K562 (cell line): Measurements from ENCODE around the gene PFN3. TPM values are rescaled to one million over a fixed set of nuclear protein-coding genes. Genes with fewer than 3 reads are reported as not detected.

Experiments used
- ATF3 ChIP-seq, 2 experiments: fragments of 450-650 bp in 1 of 2; sonication (generic) in 1 of 2; formaldehyde crosslinking in 1 of 2; IDR thresholded peaks in 1 of 2; conservative IDR thresholded peaks in 1 of 2; 2 replicates each; pipeline versions ENCODE4 v1.6.1 to v1.8.1; 2016 to 2023; ENCODE audit warnings: mild to moderate bottlenecking in 2 of 2, moderate library complexity in 2 of 2, inconsistent platforms in 1 of 2, missing genetic modification reagents in 1 of 2
- BRCA1 ChIP-seq, 2 experiments: fragments of 450-650 bp in 1 of 2; sonication (generic) in 1 of 2; formaldehyde crosslinking in 1 of 2; IDR thresholded peaks; 2 replicates each; pipeline versions ENCODE4 v1.5.0 to v1.6.1; 2017 to 2020; ENCODE audit warnings: mild to moderate bottlenecking in 1 of 2, missing genetic modification reagents in 1 of 2
- BRF1 ChIP-seq: IDR thresholded peaks from 3 replicates; pipeline ENCODE4 v1.6.1; 2011; ENCODE audit warnings: borderline replicate concordance, mild to moderate bottlenecking; ENCODE audit not compliant: insufficient read length; ENCODE audit errors: extremely low read depth
- DDX20 ChIP-seq: fragments of 450-650 bp; IDR thresholded peaks from 2 replicates; pipeline ENCODE4 v1.6.1; 2016; ENCODE audit warnings: missing genetic modification characterization, low read depth, mild to moderate bottlenecking, missing compliant biosample characterization, moderate library complexity
- GABPB2 ChIP-seq: fragments of 250-450 bp; sonication (Bioruptor Pico); conservative IDR thresholded peaks from 2 replicates; pipeline ENCODE4 v1.5.1; 2021; ENCODE audit warnings: mild to moderate bottlenecking
- HMG20B ChIP-seq: fragments of 250-450 bp; sonication (Bioruptor Pico); IDR thresholded peaks from 2 replicates; pipeline ENCODE4 v1.5.0; 2021; ENCODE audit warnings: mild to moderate bottlenecking
- MCM2 ChIP-seq: fragments of 450-650 bp; IDR thresholded peaks from 2 replicates; pipeline ENCODE4 v1.6.1; 2017; ENCODE audit warnings: low read depth, mild to moderate bottlenecking
- POLR3G ChIP-seq: IDR thresholded peaks from 2 replicates; pipeline ENCODE4 v1.6.1; 2011; ENCODE audit not compliant: insufficient read length, insufficient replicate concordance; ENCODE audit errors: extremely low read depth
- PTTG1 ChIP-seq: fragments of 450-650 bp; IDR thresholded peaks from 2 replicates; pipeline ENCODE4 v1.6.1; 2016; ENCODE audit warnings: low read depth, mild to moderate bottlenecking, missing genetic modification characterization, missing compliant biosample characterization
- PYGO2 ChIP-seq: fragments of 450-650 bp; IDR thresholded peaks from 2 replicates; pipeline ENCODE4 v1.6.1; 2016; ENCODE audit warnings: mild to moderate bottlenecking, missing genetic modification characterization, moderate library complexity, missing compliant biosample characterization
- RFX5 ChIP-seq: IDR thresholded peaks from 2 replicates; pipeline ENCODE4 v1.6.1; 2011; ENCODE audit warnings: low read depth, mild to moderate bottlenecking, improper control_type of control experiment, low read length
- SIX5 ChIP-seq, 2 experiments: IDR thresholded peaks; 2 replicates each; pipeline ENCODE4 v1.6.1; 2011; ENCODE audit warnings: low read length in 2 of 2, borderline replicate concordance in 1 of 2, low read depth in 1 of 2, mild to moderate bottlenecking in 1 of 2, moderate library complexity in 1 of 2; ENCODE audit not compliant: insufficient read depth in 1 of 2
- STAT5A ChIP-seq: IDR thresholded peaks from 2 replicates; pipeline ENCODE4 v1.6.1; 2012; ENCODE audit warnings: low read length, inconsistent platforms, borderline replicate concordance
- TCF7 ChIP-seq: sonication (generic); IDR thresholded peaks from 2 replicates; pipeline ENCODE4 v1.6.1; 2016; ENCODE audit warnings: antibody characterized with exemption, borderline replicate concordance
- XRCC3 ChIP-seq: fragments of 450-650 bp; IDR thresholded peaks from 2 replicates; pipeline ENCODE4 v1.6.1; 2017; ENCODE audit warnings: mild to moderate bottlenecking, moderate library complexity
- XRCC4 ChIP-seq: IDR thresholded peaks from one replicate; pipeline ENCODE4 v1.6.1; 2011; ENCODE audit not compliant: insufficient read depth, insufficient read length; ENCODE audit errors: extremely low read depth
- ZFPM2 ChIP-seq: fragments of 250-450 bp; sonication (Bioruptor Pico); IDR thresholded peaks from 2 replicates; pipeline ENCODE4 v1.5.1; 2022; ENCODE audit warnings: mild to moderate bottlenecking
- ZNF311 ChIP-seq: fragments of 250-450 bp; sonication (Bioruptor Pico); IDR thresholded peaks from 2 replicates; pipeline ENCODE4 v1.4.0; 2020; ENCODE audit warnings: mild to moderate bottlenecking, moderate library complexity
- ZNF699 ChIP-seq: fragments of 250-450 bp; sonication (Bioruptor Pico); IDR thresholded peaks from 2 replicates; pipeline ENCODE4 v1.8.0; 2021; ENCODE audit warnings: mild to moderate bottlenecking, moderate library complexity; ENCODE audit not compliant: insufficient replicate concordance
- ZNF785 ChIP-seq: fragments of 250-450 bp; sonication (Bioruptor Pico); IDR thresholded peaks from 2 replicates; pipeline ENCODE4 v1.4.0; 2020; ENCODE audit warnings: mild to moderate bottlenecking
- polyA plus RNA-seq, 8 experiments: library from polyadenylated mRNA; depleted of rRNA in 4 of 8; stranded (reverse) in 5 of 8; unstranded in 3 of 8; fragments of >200 nt; fragmentation: Nextera tagmentation in 2 of 8; fragmentation: Illumina TruSeq in 1 of 8; extraction: Ambion mirVana in 2 of 8; extraction: Trizol in 1 of 8; gene quantifications; 2 replicates each; pipeline versions ENCODE4 v1.2.1 to v1.2.3, GENCODE V29; 2011 to 2014; ENCODE audit warnings: inconsistent platforms in 1 of 8, missing spikeins in 1 of 8
- total RNA-seq, 7 experiments: library from RNA; depleted of rRNA in 6 of 7; stranded (reverse); fragments of >200 nt in 6 of 7; fragmentation: Illumina TruSeq in 2 of 7; extraction: Trizol in 2 of 7; gene quantifications; 2 replicates each; pipeline versions ENCODE4 v1.2.1 to v1.2.3, GENCODE V29; 2011 to 2021; ENCODE audit warnings: low replicate concordance in 1 of 7
- TF ChIP-seq, protein P1 (sequence below): fragments of 250-450 bp; sonication (Bioruptor Pico); IDR thresholded peaks from 2 replicates; pipeline ENCODE4 v1.9.0; 2021; ENCODE audit warnings: mild to moderate bottlenecking
- TF ChIP-seq, protein P2 (sequence below): fragments of 450-650 bp; formaldehyde crosslinking; conservative IDR thresholded peaks from 2 replicates; pipeline ENCODE4 v1.4.0; 2022; ENCODE audit warnings: mild to moderate bottlenecking, missing genetic modification characterization
- TF ChIP-seq, protein P3 (sequence below): fragments of 450-650 bp; IDR thresholded peaks from 2 replicates; pipeline ENCODE4 v1.6.1; 2016; ENCODE audit warnings: missing biosample characterization, missing genetic modification characterization

PFN3 gene
- total and polyA plus RNA-seq, 9 of the 15 experiments (the other 6 are each of a cell fraction or from before 2014, with no cell fraction given): not detected

DNA sequence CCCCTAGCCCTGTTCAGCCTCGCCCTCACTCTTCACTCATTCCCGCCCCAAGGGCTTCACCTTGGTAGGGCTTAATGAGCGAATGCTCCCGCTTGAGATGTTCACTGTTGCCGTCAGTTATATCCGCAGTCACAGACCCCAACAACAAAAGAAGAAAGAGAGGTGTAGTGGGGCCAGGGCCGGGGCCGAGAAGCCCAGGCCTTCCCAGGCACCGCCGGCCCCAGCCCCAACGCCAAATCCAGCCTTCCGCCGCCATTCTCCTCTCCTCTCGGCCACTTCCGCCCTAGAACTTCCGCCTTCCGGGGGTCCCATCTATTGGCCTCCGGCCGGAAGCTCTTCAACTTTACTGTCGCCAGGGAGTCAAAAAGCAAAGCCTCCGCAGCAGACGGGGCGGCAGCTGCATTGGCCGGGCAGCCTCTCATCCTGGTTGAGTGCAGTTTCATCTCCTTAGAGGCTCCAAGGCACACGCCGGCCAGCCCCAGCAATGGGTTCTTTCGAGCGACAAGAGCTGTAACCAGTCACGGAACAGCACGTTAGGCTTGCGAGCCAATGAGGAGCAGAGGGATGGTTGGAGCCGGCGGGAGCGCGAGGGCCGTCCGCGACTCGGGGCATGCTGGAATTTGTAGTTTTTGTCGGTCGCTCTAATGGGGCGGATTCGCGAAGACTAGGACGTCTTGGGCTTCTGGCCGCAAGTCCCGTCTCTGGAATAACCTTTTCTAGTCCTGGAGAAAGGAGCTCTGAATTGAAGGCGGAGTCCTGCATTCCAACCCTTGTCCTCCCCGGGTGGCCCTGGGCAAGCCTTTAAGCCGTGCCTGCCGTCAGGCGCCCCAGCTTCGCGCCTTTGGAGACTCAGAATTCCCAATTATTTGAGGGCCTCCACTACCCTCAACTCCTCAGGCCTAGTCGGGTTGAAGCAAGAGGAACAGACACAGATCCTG, 48.8 kb downstream of the PFN3 start, which contains the start of gene LMAN2 (continued):
- TF ChIP-seq ZNF311: no peak
- TF ChIP-seq, protein P1, sequence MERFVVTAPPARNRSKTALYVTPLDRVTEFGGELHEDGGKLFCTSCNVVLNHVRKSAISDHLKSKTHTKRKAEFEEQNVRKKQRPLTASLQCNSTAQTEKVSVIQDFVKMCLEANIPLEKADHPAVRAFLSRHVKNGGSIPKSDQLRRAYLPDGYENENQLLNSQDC (CRISPR knock-in tag): 0 out of 2 replicates have a peak, but pooled peaks have one; percentile 48
- TF ChIP-seq RFX5: no peak
- TF ChIP-seq DDX20 (tag): no peak
- TF ChIP-seq PYGO2: 0 out of 2 replicates have a peak, but pooled peaks have one; percentile 20
- no peak for TF ChIP-seq BRCA1 (IDR thresholded peaks at IDR 0.05)
- TF ChIP-seq BRCA1 (CRISPR knock-in tag; IDR thresholded peaks at IDR 0.05): no peak
- no peak for TF ChIP-seq XRCC4
- no peak for TF ChIP-seq MCM2
- TF ChIP-seq PTTG1 (tag): no peak
- TF ChIP-seq, protein P2, sequence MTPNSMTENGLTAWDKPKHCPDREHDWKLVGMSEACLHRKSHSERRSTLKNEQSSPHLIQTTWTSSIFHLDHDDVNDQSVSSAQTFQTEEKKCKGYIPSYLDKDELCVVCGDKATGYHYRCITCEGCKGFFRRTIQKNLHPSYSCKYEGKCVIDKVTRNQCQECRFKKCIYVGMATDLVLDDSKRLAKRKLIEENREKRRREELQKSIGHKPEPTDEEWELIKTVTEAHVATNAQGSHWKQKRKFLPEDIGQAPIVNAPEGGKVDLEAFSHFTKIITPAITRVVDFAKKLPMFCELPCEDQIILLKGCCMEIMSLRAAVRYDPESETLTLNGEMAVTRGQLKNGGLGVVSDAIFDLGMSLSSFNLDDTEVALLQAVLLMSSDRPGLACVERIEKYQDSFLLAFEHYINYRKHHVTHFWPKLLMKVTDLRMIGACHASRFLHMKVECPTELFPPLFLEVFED (CRISPR knock-in tag): peak; percentile 63; the same call in 1 of the 2 replicates
- no peak for TF ChIP-seq ZNF785
- no peak for TF ChIP-seq ZFPM2 (CRISPR knock-in tag)
- peak; percentile 51; the same call in 1 of the 2 replicates for TF ChIP-seq TCF7
- no peak for TF ChIP-seq ATF3 (IDR thresholded peaks at IDR 0.05)
- 0 out of 2 replicates have a peak, but pooled peaks have one; percentile 57 for TF ChIP-seq ATF3 (CRISPR knock-in tag; conservative IDR thresholded peaks at IDR 0.05)
- no peak for TF ChIP-seq BRF1
- TF ChIP-seq, protein P3, sequence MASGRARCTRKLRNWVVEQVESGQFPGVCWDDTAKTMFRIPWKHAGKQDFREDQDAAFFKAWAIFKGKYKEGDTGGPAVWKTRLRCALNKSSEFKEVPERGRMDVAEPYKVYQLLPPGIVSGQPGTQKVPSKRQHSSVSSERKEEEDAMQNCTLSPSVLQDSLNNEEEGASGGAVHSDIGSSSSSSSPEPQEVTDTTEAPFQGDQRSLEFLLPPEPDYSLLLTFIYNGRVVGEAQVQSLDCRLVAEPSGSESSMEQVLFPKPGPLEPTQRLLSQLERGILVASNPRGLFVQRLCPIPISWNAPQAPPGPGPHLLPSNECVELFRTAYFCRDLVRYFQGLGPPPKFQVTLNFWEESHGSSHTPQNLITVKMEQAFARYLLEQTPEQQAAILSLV: no peak
- TF ChIP-seq HMG20B: no peak
- TF ChIP-seq STAT5A: no peak
- no peak for TF ChIP-seq XRCC3
- no peak for TF ChIP-seq GABPB2 (CRISPR knock-in tag)
- TF ChIP-seq POLR3G: no peak
- TF ChIP-seq ZNF699 (CRISPR knock-in tag): no peak
- TF ChIP-seq SIX5 (IDR thresholded peaks at IDR 0.05; ENCODE audit: borderline replicate concordance in 1 of 2, insufficient read depth in 1 of 2, low read depth in 1 of 2, low read length in 2 of 2): peak; percentile 83 to 89
